ENCODE measurements around the gene CYP2W1. TPM values are rescaled to one million over a fixed set of nuclear protein-coding genes. Genes with fewer than 3 reads are reported as not detected.
A peak's percentile ranks its signal among the peaks of the same experiment; 100 is the strongest.

The CYP2W1 gene
- total RNA-seq, 1 donor from 2014 or later, result not detected

GRCh38 chr7:966291-967069 lies 16.5 kb upstream of the CYP2W1 start:
- Mint-ChIP-seq H3K36me3 (ENCODE audit: low read depth, unreplicated experiment) (peaks cover 20% of the 10 kb centered on the region), H3K27me3 (ENCODE audit: unreplicated experiment) (peaks cover 9% of the 10 kb centered on the region), H3K4me3 (ENCODE audit: unreplicated experiment) (peak overlapping the region; percentile 24), H3K9me3 (ENCODE audit: unreplicated experiment) (no peaks in the 10 kb centered on the region), H3K27ac (ENCODE audit: unreplicated experiment) (no peak overlapping the region), H3K4me1 (ENCODE audit: unreplicated experiment) (peaks cover 3% of the 10 kb centered on the region)
- no peak for TF ChIP-seq CTCF (IDR thresholded peaks at IDR 0.05; ENCODE audit: unreplicated experiment)
- no peak for DNase-seq (ENCODE audit: low spot score)

- Mint-ChIP-seq H3K9me3 (ENCODE audit: unreplicated experiment) (no peaks in the 10 kb centered on the region), H3K4me1 (ENCODE audit: unreplicated experiment) (peaks cover 3% of the 10 kb centered on the region), H3K27ac (ENCODE audit: unreplicated experiment) (no peak overlapping the region), H3K4me3 (ENCODE audit: unreplicated experiment) (peak overlapping the region; percentile 71), H3K36me3 (ENCODE audit: low read depth, unreplicated experiment) (peaks cover 15% of the 10 kb centered on the region), H3K27me3 (ENCODE audit: unreplicated experiment) (peaks cover 6% of the 10 kb centered on the region)
- DNase-seq (ENCODE audit: low spot score), result no peak
- TF ChIP-seq CTCF (IDR thresholded peaks at IDR 0.05; ENCODE audit: unreplicated experiment), result no peak
These were observed 15.5 kb upstream of the CYP2W1 start for GRCh38 chr7:967361-968082.

DNA sequence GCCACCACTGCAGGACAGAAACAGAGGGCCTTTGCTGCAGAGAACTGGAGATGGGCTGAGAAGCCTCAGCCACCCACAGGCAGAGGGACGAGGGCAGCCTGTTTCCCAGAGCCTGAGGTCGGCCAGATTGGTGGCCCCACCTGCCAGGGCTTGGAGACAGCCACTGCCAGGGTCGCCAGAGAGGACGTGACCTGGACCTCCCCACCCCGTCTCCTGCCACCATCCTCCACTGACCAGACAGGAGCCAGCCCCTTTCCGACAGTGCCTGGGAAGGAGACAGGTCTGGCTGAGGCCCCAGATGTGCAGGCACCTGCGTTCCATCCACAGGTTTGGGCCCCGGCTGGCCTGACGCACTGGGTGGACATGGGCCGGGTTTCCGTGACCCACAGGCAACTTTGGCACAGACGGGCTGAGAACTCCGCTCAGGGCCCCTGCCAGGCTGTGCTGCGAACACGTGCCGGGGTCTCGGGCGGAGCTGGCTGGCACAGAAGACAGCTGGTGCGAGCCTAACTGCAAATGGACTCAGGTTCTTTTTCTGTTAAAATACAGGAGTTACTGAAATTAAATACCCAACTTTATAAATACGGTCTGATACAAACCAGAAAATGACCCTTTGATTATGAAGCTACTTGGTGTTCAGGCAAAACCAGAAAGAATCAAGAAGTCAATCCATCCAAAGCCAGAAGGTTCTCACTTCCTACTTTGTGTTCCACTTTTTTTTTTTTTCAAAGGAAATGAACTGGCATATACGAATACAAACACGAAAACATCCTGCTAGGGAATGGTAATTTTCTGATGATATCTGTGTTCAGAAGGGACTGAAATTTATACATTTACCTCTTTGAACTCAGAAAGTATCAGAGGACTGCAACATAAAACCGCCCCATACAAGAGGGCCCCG lies 14.5 kb upstream of the CYP2W1 start:
- Mint-ChIP-seq H3K4me3 (ENCODE audit: unreplicated experiment) (no peak overlapping the region), H3K27me3 (ENCODE audit: unreplicated experiment) (peaks cover 6% of the 10 kb centered on the region), H3K27ac (ENCODE audit: unreplicated experiment) (no peak overlapping the region), H3K4me1 (ENCODE audit: unreplicated experiment) (peaks cover 3% of the 10 kb centered on the region), H3K36me3 (ENCODE audit: low read depth, unreplicated experiment) (peaks cover 15% of the 10 kb centered on the region), H3K9me3 (ENCODE audit: unreplicated experiment) (no peaks in the 10 kb centered on the region)
- no peak for DNase-seq (ENCODE audit: low spot score)
- no peak for TF ChIP-seq CTCF (IDR thresholded peaks at IDR 0.05; ENCODE audit: unreplicated experiment)

GRCh38 chr7:969403-969802 lies 13.6 kb upstream of the CYP2W1 start:
- Mint-ChIP-seq H3K4me3 (ENCODE audit: unreplicated experiment) (no peak overlapping the region), H3K27ac (ENCODE audit: unreplicated experiment) (no peak overlapping the region)

More at GRCh38 chr7:969403-969802, 13.6 kb upstream of the CYP2W1 start:
- DNase-seq (ENCODE audit: low spot score), result no peak
- Mint-ChIP-seq H3K9me3 (ENCODE audit: unreplicated experiment) (no peaks in the 10 kb centered on the region), H3K36me3 (ENCODE audit: low read depth, unreplicated experiment) (peaks cover 15% of the 10 kb centered on the region), H3K4me1 (ENCODE audit: unreplicated experiment) (peaks cover 6% of the 10 kb centered on the region), H3K27me3 (ENCODE audit: unreplicated experiment) (peaks cover 9% of the 10 kb centered on the region)
- no peak for TF ChIP-seq CTCF (IDR thresholded peaks at IDR 0.05; ENCODE audit: unreplicated experiment)

Measured in endothelial cell (in vitro differentiated cells).